Smooth muscle cell (in vitro differentiated cells): ENCODE results near the gene ADCK1. TPM values are rescaled to one million over a fixed set of nuclear protein-coding genes. Genes with fewer than 3 reads are reported as not detected.

ENCODE experiments used
- DNase-seq: peaks from one replicate; lab custom pipeline; 2025; ENCODE audit not compliant: unreplicated experiment; lab: John Stamatoyannopoulos, UW
- H2AFZ ChIP-seq: fragments of 200-600 bp; sonication (generic); 2 replicates; pipeline ENCODE4 v1.6.0; 2016; ENCODE audit warnings: antibody characterized with exemption, low read depth, mild to moderate bottlenecking
- H3F3A ChIP-seq: fragments of 200-600 bp; sonication (generic); 2 replicates; pipeline ENCODE4 v1.6.0; 2017; ENCODE audit warnings: antibody characterized with exemption, low read depth
- H3K27ac ChIP-seq: fragments of 200-600 bp; sonication (generic); 2 replicates; pipeline ENCODE4 v1.5.1; 2016; ENCODE audit warnings: low read depth, mild to moderate bottlenecking
- H3K27me3 ChIP-seq: fragments of 200-600 bp; sonication (generic); 2 replicates; pipeline ENCODE4 v1.6.1; 2016; ENCODE audit warnings: low read depth, mild to moderate bottlenecking
- H3K36me3 ChIP-seq: fragments of 200-600 bp; sonication (generic); 2 replicates; pipeline ENCODE4 v1.5.1; 2016; ENCODE audit warnings: low read depth
- H3K4me1 ChIP-seq: fragments of 200-600 bp; sonication (generic); 2 replicates; pipeline ENCODE4 v1.5.1; 2016; ENCODE audit warnings: low read depth
- H3K4me2 ChIP-seq: fragments of 200-600 bp; sonication (generic); 2 replicates; pipeline ENCODE4 v1.6.0; 2016; ENCODE audit warnings: mild to moderate bottlenecking
- H3K4me3 ChIP-seq: fragments of 200-600 bp; sonication (generic); 2 replicates; pipeline ENCODE4 v1.5.1; 2016; ENCODE audit warnings: mild to moderate bottlenecking
- H3K79me2 ChIP-seq: fragments of 200-600 bp; sonication (generic); 2 replicates; pipeline ENCODE4 v1.6.0; 2016; ENCODE audit warnings: low read depth, mild to moderate bottlenecking
- H3K9ac ChIP-seq: fragments of 200-600 bp; sonication (generic); 2 replicates; pipeline ENCODE4 v1.6.0; 2016; ENCODE audit warnings: low read depth
- H3K9me3 ChIP-seq: fragments of 200-600 bp; sonication (generic); replicated peaks from 2 replicates; pipeline ENCODE4 v1.5.1; 2016; ENCODE audit warnings: low read depth
- H4K20me1 ChIP-seq: fragments of 200-600 bp; sonication (generic); 2 replicates; pipeline ENCODE4 v1.6.0; 2016; ENCODE audit warnings: low read depth
- CTCF ChIP-seq: fragments of 200-600 bp; sonication (generic); IDR thresholded peaks from 2 replicates; pipeline ENCODE4 v1.5.1; 2017; ENCODE audit warnings: borderline replicate concordance, mild to moderate bottlenecking, antibody characterized with exemption; ENCODE audit not compliant: insufficient read depth, poor library complexity, severe bottlenecking
- WGBS: methylation state at CpG from one replicate; pipeline ENCODE4 v1.1.7; 2016; ENCODE audit warnings: low lambda C conversion rate; 5-methylcytosine and 5-hydroxymethylcytosine counted together
- polyA plus RNA-seq: library from polyadenylated mRNA; unstranded; fragments of >200 nt; fragmentation: Nextera tagmentation; extraction: Ambion mirVana; gene quantifications from 2 replicates; pipeline ENCODE4 v1.2.1, GENCODE V29; 2016
- total RNA-seq: library from RNA; depleted of rRNA; stranded (reverse); fragments of >200 nt; gene quantifications from 2 replicates; pipeline ENCODE4 v1.2.3, GENCODE V29; 2014

ADCK1 gene
- total and polyA plus RNA-seq, 2 experiments from 2014 or later = 4.2 to 5.1 TPM

- Histone ChIP-seq H3K9ac (no peak overlapping the region), H2AFZ (no peak overlapping the region), H3K4me1 (no peaks in the 10 kb centered on the region), H3K79me2 (no peaks in the 10 kb centered on the region), H4K20me1 (no peaks in the 10 kb centered on the region), H3K9me3 (no peaks in the 10 kb centered on the region), H3K4me3 (no peak overlapping the region), H3K27ac (no peak overlapping the region), H3F3A (no peaks in the 10 kb centered on the region), H3K36me3 (no peaks in the 10 kb centered on the region), H3K27me3 (no peaks in the 10 kb centered on the region), H3K4me2 (no peak overlapping the region)
- TF ChIP-seq CTCF = no peak
- no peak for DNase-seq
Observed at GRCh38 chr14:77853919-77854318, 54.0 kb downstream of the ADCK1 start.

DNA sequence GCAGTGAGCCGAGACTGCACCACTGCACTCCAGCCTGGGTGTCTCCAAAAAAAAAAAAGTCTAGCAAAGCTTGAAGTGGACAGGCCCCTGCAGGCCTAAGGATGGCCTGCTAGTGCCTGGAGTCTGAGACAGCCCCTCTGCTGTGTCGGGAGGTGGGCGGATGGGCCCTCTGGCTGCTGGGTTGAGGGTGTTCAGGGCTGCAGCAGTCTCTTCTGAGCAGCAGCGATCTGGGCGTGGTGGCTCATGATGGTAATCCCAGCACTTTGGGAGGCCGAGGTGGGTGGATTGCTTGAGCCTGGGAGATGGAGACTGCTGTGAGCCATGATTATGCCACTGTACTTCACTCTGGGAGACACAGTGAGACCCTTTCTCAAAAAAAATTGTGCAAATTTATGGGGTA, 57.0 kb downstream of the ADCK1 start:
- TF ChIP-seq CTCF = no peak
- Histone ChIP-seq H3K4me1 (no peaks in the 10 kb centered on the region), H3K4me2 (no peak overlapping the region), H3F3A (no peaks in the 10 kb centered on the region), H3K9me3 (no peaks in the 10 kb centered on the region), H3K27me3 (no peaks in the 10 kb centered on the region), H4K20me1 (no peaks in the 10 kb centered on the region), H3K27ac (no peak overlapping the region), H3K36me3 (no peaks in the 10 kb centered on the region), H2AFZ (no peak overlapping the region), H3K4me3 (no peak overlapping the region), H3K79me2 (no peaks in the 10 kb centered on the region), H3K9ac (no peak overlapping the region)
- 88% methylated on average over 6 of the region's 6 CpGs for WGBS
- no peak for DNase-seq

GRCh38 chr14:77859934-77860570, 60.1 kb downstream of the ADCK1 start:
- no peak overlapping the region for H3K27ac ChIP-seq
- WGBS = 91% methylated on average over 6 of the region's 6 CpGs
- no peaks in the 10 kb centered on the region for H4K20me1 ChIP-seq
- no peak overlapping the region for H3K4me3 ChIP-seq
- no peak overlapping the region for H3K4me2 ChIP-seq
- H2AFZ ChIP-seq = no peak overlapping the region
- TF ChIP-seq CTCF = no peak
- H3K4me1 ChIP-seq = no peaks in the 10 kb centered on the region
- no peaks in the 10 kb centered on the region for H3K27me3 ChIP-seq
- H3K9me3 ChIP-seq = no peaks in the 10 kb centered on the region
- H3K9ac ChIP-seq = no peak overlapping the region
- H3K36me3 ChIP-seq = no peaks in the 10 kb centered on the region
- DNase-seq = no peak
- H3K79me2 ChIP-seq = no peaks in the 10 kb centered on the region
- no peaks in the 10 kb centered on the region for H3F3A ChIP-seq

DNA sequence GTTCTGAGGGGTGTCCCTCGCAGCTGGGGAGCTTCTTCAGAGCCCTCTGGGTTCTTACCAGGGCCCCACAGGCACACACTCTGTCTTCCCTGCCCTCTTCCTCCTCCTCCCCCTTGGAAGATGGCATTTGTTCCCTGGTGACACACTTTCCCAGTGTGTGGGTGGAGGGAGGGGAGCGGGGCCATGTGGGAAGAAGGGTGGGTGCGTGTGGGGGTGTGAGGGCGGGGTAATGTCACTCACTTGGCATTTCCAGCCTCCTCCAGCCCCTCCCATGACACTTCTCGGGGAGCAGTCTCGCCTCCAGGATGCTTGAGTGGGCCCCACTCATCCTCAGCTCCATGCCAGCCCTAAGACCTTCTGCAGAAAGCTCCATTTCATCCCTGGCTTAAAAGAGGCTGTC, 61.3 kb downstream of the ADCK1 start:
- WGBS = 88% methylated on average over 3 of the region's 6 CpGs
- no peak for DNase-seq
- Histone ChIP-seq H3K27ac (no peak overlapping the region), H3K4me1 (no peaks in the 10 kb centered on the region), H3K9ac (no peak overlapping the region), H3K79me2 (no peaks in the 10 kb centered on the region), H3K4me2 (no peak overlapping the region), H3K9me3 (no peaks in the 10 kb centered on the region), H3F3A (no peaks in the 10 kb centered on the region), H3K27me3 (no peaks in the 10 kb centered on the region), H3K4me3 (no peak overlapping the region), H3K36me3 (no peaks in the 10 kb centered on the region), H4K20me1 (no peaks in the 10 kb centered on the region), H2AFZ (no peak overlapping the region)
- no peak for TF ChIP-seq CTCF
